Esophagus muscularis mucosa (tissue), 4 donors: ENCODE data around the gene DLST. TPM values are rescaled to one million over a fixed set of nuclear protein-coding genes. Genes with fewer than 3 reads are reported as not detected.
A peak's percentile ranks its signal among the peaks of the same experiment; 100 is the strongest.

Source experiments
- DNase-seq: peaks from one replicate; pipeline ENCODE4 v3.0.0-alpha.2; 2017; ENCODE audit errors: extremely low spot score
- H3K27ac ChIP-seq, 4 donors: fragments of 200-600 bp; sonication (generic); replicated peaks in 1 of 4; 1 replicate in 3 of 4; 2 replicates in 1 of 4; pipeline ENCODE4 v1.5.1; 2016 to 2019; ENCODE audit warnings: mild to moderate bottlenecking in 1 of 4
- H3K27me3 ChIP-seq, 4 donors: fragments of 200-600 bp; sonication (generic); one replicate each; pipeline versions ENCODE4 v1.5.1 to v1.6.0; 2016 to 2019
- H3K36me3 ChIP-seq, 4 donors: fragments of 200-600 bp; sonication (generic); one replicate each; pipeline ENCODE4 v1.5.1; 2016 to 2019
- H3K4me1 ChIP-seq, 4 donors: fragments of 200-600 bp; sonication (generic); one replicate each; pipeline ENCODE4 v1.5.1; 2016 to 2019
- H3K4me3 ChIP-seq, 4 donors: fragments of 200-600 bp; sonication (generic); 1 replicate in 2 of 4; 2 replicates in 2 of 4; pipeline ENCODE4 v1.5.1; 2016 to 2019; ENCODE audit warnings: mild to moderate bottlenecking in 4 of 4, moderate library complexity in 1 of 4
- H3K9me3 ChIP-seq, 4 donors: fragments of 200-600 bp; sonication (generic); 1 replicate in 3 of 4; 2 replicates in 1 of 4; pipeline ENCODE4 v1.5.1; 2016 to 2019
- EP300 ChIP-seq: sonication (generic); formaldehyde crosslinking; IDR thresholded peaks from one replicate; pipeline ENCODE4 v1.6.1; 2017; ENCODE audit warnings: antibody characterized with exemption
- POLR2A ChIP-seq: fragments of 450-650 bp; IDR thresholded peaks from one replicate; pipeline ENCODE4 v1.6.1; 2017; ENCODE audit warnings: antibody characterized with exemption, moderate library complexity, mild to moderate bottlenecking, low read depth
- POLR2AphosphoS5 ChIP-seq, 2 donors: sonication (generic); formaldehyde crosslinking; IDR thresholded peaks; one replicate each; pipeline ENCODE4 v1.6.1; 2017; ENCODE audit warnings: antibody characterized with exemption in 2 of 2
- WGBS: methylation state at CpG from one replicate; pipeline ENCODE4 v1.1.5; 2018; 5-methylcytosine and 5-hydroxymethylcytosine counted together
- intact Hi-C: fragments of 100-400 bp; cut with DNase I; formaldehyde crosslinking; loops from one replicate; pipeline ENCODE4 v1.15.1; 2023
- total RNA-seq, 4 donors: library from RNA; depleted of rRNA; stranded (reverse); fragments of >200 nt; gene quantifications; one replicate each; pipeline versions ENCODE4 v1.1.0 to v1.2.1, GENCODE V29; 2016
- TF ChIP-seq, protein P1 (sequence below), 3 experiments: fragments of 200-600 bp in 2 of 3; fragments of 450-650 bp in 1 of 3; sonication (generic) in 2 of 3; IDR thresholded peaks; one replicate each; pipeline ENCODE4 v1.5.1; 2017 to 2019; ENCODE audit warnings: antibody characterized with exemption in 3 of 3, mild to moderate bottlenecking in 2 of 3, moderate library complexity in 1 of 3

The DLST gene
- total RNA-seq = 10 to 100 TPM; 72.7 to 96.2 (median 88.5) TPM

DNA sequence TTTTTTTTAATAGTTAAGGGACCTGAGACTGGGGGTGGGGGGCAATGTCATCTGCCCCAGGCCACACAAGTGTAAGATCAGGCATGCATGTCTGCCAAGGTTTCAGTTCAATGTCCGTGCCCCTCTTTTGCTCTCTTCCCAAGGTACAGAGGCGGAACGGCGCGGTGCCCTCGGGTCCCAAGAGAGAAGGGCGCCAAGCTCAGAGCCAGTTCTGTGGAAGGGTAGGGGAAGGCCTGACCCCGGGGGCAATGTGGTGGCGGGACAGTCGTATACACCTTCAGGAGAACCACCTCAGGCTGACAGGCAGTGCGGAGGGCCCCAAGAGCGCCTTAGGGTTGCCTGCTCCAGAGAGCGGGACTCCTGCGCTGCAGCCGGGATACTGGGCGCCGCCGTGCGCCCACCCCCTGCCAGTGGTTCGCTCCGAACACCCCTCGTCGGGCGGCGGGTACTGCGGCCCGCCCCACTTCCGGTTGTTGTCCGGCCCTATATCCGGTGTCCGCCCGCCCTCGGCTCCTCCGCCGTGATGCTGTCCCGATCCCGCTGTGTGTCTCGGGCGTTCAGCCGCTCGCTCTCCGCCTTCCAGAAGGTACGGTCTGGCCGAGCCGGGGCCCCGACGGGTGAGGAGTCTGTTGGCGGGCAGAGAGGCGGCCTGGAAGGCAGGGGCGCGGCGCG is at the start of gene DLST:
DLST (plus strand) TSS at position 486 of the 672 bp plus-strand sequence; CDS start at position 524, 38 bp downstream.
- Histone ChIP-seq H3K4me3 (peak within 1 kb of the TSS; percentile 87 to 93 (median 90)), H3K9me3 (no peaks in the 10 kb centered on the region), H3K27me3 (no peaks in the 10 kb centered on the region), H3K4me1 (peaks cover 45 to 49% (median 46%) of the 10 kb centered on the region in 4 donors), H3K36me3 (peaks cover 0 to 9% (median 5%) of the 10 kb centered on the region in 4 donors), H3K27ac (peak within 1 kb of the TSS; percentile 95 to 99 (median 97))
- intact Hi-C loops = no loop called here
- TF ChIP-seq EP300 (no peak), POLR2A (peak; percentile 81), POLR2AphosphoS5 (IDR thresholded peaks at IDR 0.05) (peak; percentile 93 to 97)
- TF ChIP-seq, protein P1, sequence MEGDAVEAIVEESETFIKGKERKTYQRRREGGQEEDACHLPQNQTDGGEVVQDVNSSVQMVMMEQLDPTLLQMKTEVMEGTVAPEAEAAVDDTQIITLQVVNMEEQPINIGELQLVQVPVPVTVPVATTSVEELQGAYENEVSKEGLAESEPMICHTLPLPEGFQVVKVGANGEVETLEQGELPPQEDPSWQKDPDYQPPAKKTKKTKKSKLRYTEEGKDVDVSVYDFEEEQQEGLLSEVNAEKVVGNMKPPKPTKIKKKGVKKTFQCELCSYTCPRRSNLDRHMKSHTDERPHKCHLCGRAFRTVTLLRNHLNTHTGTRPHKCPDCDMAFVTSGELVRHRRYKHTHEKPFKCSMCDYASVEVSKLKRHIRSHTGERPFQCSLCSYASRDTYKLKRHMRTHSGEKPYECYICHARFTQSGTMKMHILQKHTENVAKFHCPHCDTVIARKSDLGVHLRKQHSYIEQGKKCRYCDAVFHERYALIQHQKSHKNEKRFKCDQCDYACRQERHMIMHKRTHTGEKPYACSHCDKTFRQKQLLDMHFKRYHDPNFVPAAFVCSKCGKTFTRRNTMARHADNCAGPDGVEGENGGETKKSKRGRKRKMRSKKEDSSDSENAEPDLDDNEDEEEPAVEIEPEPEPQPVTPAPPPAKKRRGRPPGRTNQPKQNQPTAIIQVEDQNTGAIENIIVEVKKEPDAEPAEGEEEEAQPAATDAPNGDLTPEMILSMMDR (IDR thresholded peaks at IDR 0.05) = peak in 1 of 3 experiments; percentile 5
- peak; percentile 95 for DNase-seq
- 2% methylated on average over 7 of the region's 53 CpGs for WGBS

DNA sequence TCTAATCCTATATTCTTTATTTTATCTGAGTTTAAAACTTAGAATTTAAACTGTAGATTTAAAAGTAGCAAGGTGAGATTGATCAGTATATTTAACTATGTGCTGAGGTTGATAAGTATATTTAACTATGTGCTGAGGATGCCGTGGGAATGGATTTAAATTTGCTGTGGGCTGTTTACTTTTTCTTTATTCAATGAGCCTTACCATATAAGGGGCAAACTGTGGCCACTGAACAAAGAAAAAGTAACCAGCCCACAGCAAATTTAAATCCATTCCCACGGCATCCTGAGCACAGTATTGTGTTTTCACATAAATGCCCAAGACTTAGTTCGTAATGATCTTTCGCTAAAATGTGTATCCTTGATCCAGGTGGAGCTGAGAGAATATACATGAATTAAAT is 48.9 kb upstream of the DLST start:
- Histone ChIP-seq H3K27me3 (no peaks in the 10 kb centered on the region), H3K9me3 (no peaks in the 10 kb centered on the region), H3K4me3 (no peak overlapping the region), H3K27ac (no peak overlapping the region), H3K4me1 (peaks cover 2 to 15% (median 7%) of the 10 kb centered on the region in 4 donors), H3K36me3 (peaks cover 4 to 60% (median 47%) of the 10 kb centered on the region in 4 donors)
- no peak for DNase-seq
- TF ChIP-seq, protein P1 (IDR thresholded peaks at IDR 0.05) = no peak
- TF ChIP-seq POLR2A = no peak
- TF ChIP-seq POLR2AphosphoS5 (IDR thresholded peaks at IDR 0.05) = no peak
- no peak for TF ChIP-seq EP300
- intact Hi-C loops = no loop called here
- 92% methylated on average over 4 of the region's 4 CpGs for WGBS

DNA sequence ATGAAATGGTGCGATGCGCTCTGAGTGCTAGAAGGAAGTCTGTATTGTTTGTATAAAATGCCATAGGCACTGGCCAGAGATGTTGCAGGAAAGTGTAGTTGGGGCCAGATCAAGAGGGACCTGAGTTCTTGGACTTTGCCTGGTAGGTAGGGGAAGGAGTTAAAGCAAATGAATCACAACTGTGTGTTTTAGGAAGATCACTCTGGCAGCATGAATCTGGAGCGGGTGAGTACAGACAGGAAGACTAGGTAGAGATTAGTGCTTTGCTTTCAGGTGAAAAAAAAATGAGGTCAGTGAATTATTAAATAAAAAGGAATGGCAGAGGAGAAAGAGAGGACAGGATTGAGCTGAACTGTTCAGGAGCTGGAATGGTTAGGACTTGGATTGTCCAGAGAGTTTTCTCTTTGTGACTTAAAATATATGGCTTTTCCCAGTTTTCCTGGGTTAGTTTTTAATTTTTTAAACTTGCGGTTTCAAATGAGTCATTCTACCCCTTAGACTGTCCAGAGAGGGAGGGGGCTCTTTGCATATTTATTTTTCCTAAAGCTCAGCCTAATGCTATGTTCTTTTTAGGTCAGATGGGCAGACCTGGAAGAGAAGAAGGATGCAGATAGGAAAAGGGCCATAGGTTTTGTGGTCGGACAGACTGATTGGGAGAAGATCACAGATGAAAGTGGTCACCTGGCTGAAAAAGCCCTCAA is 46.9 kb upstream of the DLST start:
- intact Hi-C loops = no loop called here
- no peaks in the 10 kb centered on the region for H3K27me3 ChIP-seq

DNA sequence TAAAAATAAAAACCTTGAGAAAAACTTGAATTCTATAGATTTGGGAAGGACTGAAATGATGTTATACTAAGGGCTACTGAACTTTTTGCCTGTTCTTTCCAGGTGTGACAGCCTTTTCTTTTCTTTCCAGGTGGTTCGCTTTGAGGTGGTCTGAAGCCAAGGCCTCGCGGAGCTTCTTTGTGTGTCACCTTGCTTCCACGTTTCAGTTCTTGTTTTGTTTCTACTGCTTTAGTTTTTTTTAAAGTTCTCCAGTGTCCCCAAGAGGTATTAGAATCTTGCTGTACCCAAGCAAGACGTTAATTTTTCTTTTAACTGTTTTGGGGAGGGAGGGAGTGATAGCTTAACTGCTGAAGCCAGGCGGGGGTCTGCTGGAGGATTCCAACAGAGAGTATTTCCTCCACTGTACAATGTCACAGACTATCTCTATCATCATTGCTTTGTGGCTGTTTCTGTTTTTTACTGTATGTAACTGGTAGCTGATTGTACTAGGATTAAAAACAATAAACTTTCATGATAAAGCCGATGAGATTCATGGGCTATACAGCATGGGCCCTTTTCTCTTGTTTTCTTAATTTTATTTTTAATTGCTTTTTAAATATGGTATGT is 46.0 kb upstream of the DLST start:
- H3K4me1 ChIP-seq = peaks cover 3 to 16% (median 8%) of the 10 kb centered on the region in 4 donors
- H3K27me3 ChIP-seq = no peaks in the 10 kb centered on the region
- peak overlapping the region in 1 of 4 donors; percentile 0 for H3K27ac ChIP-seq
- H3K36me3 ChIP-seq = peaks cover 0 to 47% (median 26%) of the 10 kb centered on the region in 4 donors
- no peaks in the 10 kb centered on the region for H3K9me3 ChIP-seq
- 87% methylated on average over 7 of the region's 7 CpGs for WGBS
- H3K4me3 ChIP-seq = no peak overlapping the region
- TF ChIP-seq POLR2A (no peak), POLR2AphosphoS5 (IDR thresholded peaks at IDR 0.05) (no peak), EP300 (no peak)
- TF ChIP-seq, protein P1 (IDR thresholded peaks at IDR 0.05) = no peak
- intact Hi-C loops = no loop called here
- DNase-seq = no peak

More for the DNA sequence above, 46.9 kb upstream of the DLST start:
- Histone ChIP-seq H3K27ac (no peak overlapping the region), H3K9me3 (no peaks in the 10 kb centered on the region), H3K4me1 (peaks cover 3 to 16% (median 8%) of the 10 kb centered on the region in 4 donors), H3K4me3 (no peak overlapping the region), H3K36me3 (peaks cover 0 to 52% (median 33%) of the 10 kb centered on the region in 4 donors)
- DNase-seq = no peak
- 93% methylated on average over 5 of the region's 5 CpGs for WGBS
- TF ChIP-seq, protein P1 (IDR thresholded peaks at IDR 0.05) = no peak
- TF ChIP-seq POLR2A (no peak), POLR2AphosphoS5 (IDR thresholded peaks at IDR 0.05) (no peak), EP300 (no peak)
